H1 (cell line): ENCODE measurements around the gene LHPP. TPM values are rescaled to one million over a fixed set of nuclear protein-coding genes. Genes with fewer than 3 reads are reported as not detected.

ENCODE experiments used
- CTCF ChIA-PET: fragments of 300-600 bp; sonication (Branson Sonifier 250); formaldehyde crosslinking; loops from one replicate; lab custom pipeline; 2021; ENCODE audit not compliant: partially characterized antibody; lab: Charles Lee
- POLR2A ChIA-PET: fragments of 300-600 bp; sonication (Branson Sonifier 250); formaldehyde crosslinking; loops from one replicate; lab custom pipeline; 2021; ENCODE audit warnings: inconsistent platforms; ENCODE audit not compliant: partially characterized antibody; lab: Charles Lee
- DNase-seq, 2 experiments: peaks; one replicate each; pipeline versions ENCODE4 v3.0.0 to v3.0.0-alpha.2; 2010 to 2022; ENCODE audit warnings: low spot score in 2 of 2, low read depth in 1 of 2, mixed read lengths in 1 of 2
- FAIRE-seq: peaks from 2 replicates; lab custom pipeline; 2011; peaks lifted over from hg19 to GRCh38; lab: Jason Lieb, UNC
- H2AFZ ChIP-seq: 2 replicates; pipeline ENCODE4 v1.8.1; 2012; ENCODE audit warnings: low read length, inconsistent platforms
- H2AK5ac ChIP-seq: 2 replicates; pipeline ENCODE4 v1.6.1; 2013; ENCODE audit warnings: low read depth, low read length
- H2BK120ac ChIP-seq: replicated peaks from 2 replicates; pipeline ENCODE3; 2013; ENCODE audit warnings: low read depth, low read length, inconsistent platforms
- H2BK12ac ChIP-seq: 2 replicates; pipeline ENCODE4 v1.6.1; 2013; ENCODE audit warnings: low read depth, low read length
- H2BK15ac ChIP-seq: 2 replicates; pipeline ENCODE4 v1.6.1; 2013; ENCODE audit warnings: low read length
- H2BK20ac ChIP-seq: 2 replicates; pipeline ENCODE4 v1.6.1; 2013; ENCODE audit warnings: low read length
- H2BK5ac ChIP-seq: 2 replicates; pipeline ENCODE4 v1.6.1; 2013; ENCODE audit warnings: low read depth, low read length
- H3K14ac ChIP-seq: 2 replicates; pipeline ENCODE4 v1.6.1; 2013; ENCODE audit warnings: inconsistent platforms; ENCODE audit not compliant: insufficient read length
- H3K18ac ChIP-seq: 2 replicates; pipeline ENCODE4 v1.6.1; 2013; ENCODE audit warnings: low read length; ENCODE audit errors: extremely low read depth
- H3K23ac ChIP-seq: 2 replicates; pipeline ENCODE4 v1.6.1; 2013; ENCODE audit warnings: inconsistent platforms; ENCODE audit not compliant: insufficient read length
- H3K23me2 ChIP-seq: 2 replicates; pipeline ENCODE4 v1.6.1; 2013; ENCODE audit warnings: low read depth, low read length
- H3K27ac ChIP-seq: 2 replicates; pipeline ENCODE4 v1.6.1; 2011; ENCODE audit warnings: low read depth, low read length, inconsistent platforms
- H3K27me3 ChIP-seq, 4 experiments: replicated peaks in 1 of 4; 1 replicate in 1 of 4; 2 replicates in 3 of 4; pipeline versions ENCODE4 v1.6.1 to v1.8.1; 2011 to 2013; ENCODE audit warnings: low read length in 3 of 4, mild to moderate bottlenecking in 3 of 4, inconsistent platforms in 2 of 4, mixed read lengths in 2 of 4, moderate library complexity in 1 of 4; ENCODE audit not compliant: control insufficient read depth in 3 of 4, insufficient read depth in 3 of 4; ENCODE audit errors: extremely low read depth in 1 of 4
- H3K36me3 ChIP-seq, 4 experiments: 2 replicates each; pipeline versions ENCODE4 v1.6.1 to v1.8.1; 2011 to 2013; ENCODE audit warnings: mild to moderate bottlenecking in 4 of 4, low read length in 3 of 4, moderate library complexity in 2 of 4, control low read depth in 1 of 4, inconsistent platforms in 1 of 4; ENCODE audit not compliant: insufficient read depth in 4 of 4, control insufficient read depth in 2 of 4
- H3K4ac ChIP-seq: replicated peaks from 2 replicates; pipeline ENCODE3; 2013; ENCODE audit warnings: low read length, low read depth, mixed read lengths, inconsistent platforms; ENCODE audit not compliant: insufficient read length
- H3K4me1 ChIP-seq, 4 experiments: replicated peaks in 1 of 4; 1 replicate in 1 of 4; 2 replicates in 3 of 4; pipeline versions ENCODE4 v1.6.1 to v1.8.1; 2011 to 2013; ENCODE audit warnings: low read length in 3 of 4, inconsistent platforms in 2 of 4, mixed read lengths in 1 of 4; ENCODE audit not compliant: insufficient read depth in 4 of 4, control insufficient read depth in 3 of 4
- H3K4me2 ChIP-seq, 2 experiments: 2 replicates each; pipeline versions ENCODE4 v1.6.1 to v1.8.1; 2011 to 2013; ENCODE audit warnings: low read depth in 2 of 2, low read length in 2 of 2, control low read depth in 1 of 2, inconsistent platforms in 1 of 2, mild to moderate bottlenecking in 1 of 2; ENCODE audit not compliant: insufficient read depth in 1 of 2
- H3K4me3 ChIP-seq, 4 experiments: fragments of 200-600, 300-600 bp in 1 of 4; sonication (generic), shearing (Covaris generic), sonication (Bioruptor Twin) in 1 of 4; 2 replicates each; pipeline versions ENCODE4 v1.5.1 to v1.8.1; 2011 to 2016; ENCODE audit warnings: low read length in 4 of 4, low read depth in 3 of 4, control low read depth in 2 of 4, inconsistent platforms in 2 of 4, mild to moderate bottlenecking in 2 of 4, mixed read lengths in 1 of 4, moderate library complexity in 1 of 4; ENCODE audit not compliant: insufficient read depth in 2 of 4; ENCODE audit errors: extremely low read depth in 1 of 4
- H3K56ac ChIP-seq: replicated peaks from 2 replicates; pipeline ENCODE3; 2013; ENCODE audit warnings: low read depth, mild to moderate bottlenecking, mixed read lengths, low read length, inconsistent platforms; ENCODE audit not compliant: insufficient read length
- H3K79me1 ChIP-seq: 2 replicates; pipeline ENCODE4 v1.6.1; 2013; ENCODE audit warnings: low read depth, low read length, control low read depth
- H3K79me2 ChIP-seq, 2 experiments: 2 replicates each; pipeline versions ENCODE4 v1.6.1 to v1.8.1; 2012 to 2013; ENCODE audit warnings: low read length in 2 of 2, mild to moderate bottlenecking in 2 of 2, inconsistent platforms in 1 of 2; ENCODE audit not compliant: insufficient read depth in 2 of 2, control insufficient read depth in 1 of 2
- H3K9ac ChIP-seq, 4 experiments: replicated peaks in 1 of 4; 1 replicate in 1 of 4; 2 replicates in 3 of 4; pipeline versions ENCODE4 v1.6.1 to v1.8.1; 2011 to 2013; ENCODE audit warnings: low read depth in 3 of 4, low read length in 3 of 4, control low read depth in 2 of 4, mild to moderate bottlenecking in 2 of 4, moderate library complexity in 2 of 4, inconsistent platforms in 1 of 4; ENCODE audit errors: extremely low read depth in 1 of 4
- H3K9me3 ChIP-seq, 2 experiments: 2 replicates each; pipeline versions ENCODE4 v1.6.1 to v1.8.1; 2012 to 2013; ENCODE audit warnings: mild to moderate bottlenecking in 2 of 2, moderate library complexity in 2 of 2, control low read depth in 1 of 2, inconsistent platforms in 1 of 2, low read depth in 1 of 2, low read length in 1 of 2, mixed read lengths in 1 of 2; ENCODE audit not compliant: insufficient read depth in 2 of 2
- H4K20me1 ChIP-seq, 2 experiments: replicated peaks in 1 of 2; 2 replicates each; pipeline versions ENCODE3 to v1.8.1; 2011 to 2013; ENCODE audit warnings: inconsistent platforms in 2 of 2, low read length in 2 of 2, mild to moderate bottlenecking in 1 of 2; ENCODE audit not compliant: insufficient read depth in 2 of 2, control insufficient read depth in 1 of 2
- H4K5ac ChIP-seq: 2 replicates; pipeline ENCODE4 v1.6.1; 2013; ENCODE audit warnings: low read length, low read depth, mixed read lengths, inconsistent platforms; ENCODE audit not compliant: insufficient read length
- H4K8ac ChIP-seq: 2 replicates; pipeline ENCODE4 v1.8.0; 2013; ENCODE audit warnings: mild to moderate bottlenecking, moderate library complexity, low read length, inconsistent platforms; ENCODE audit not compliant: insufficient read depth; ENCODE audit errors: extremely low read depth
- H4K91ac ChIP-seq: replicated peaks from 2 replicates; pipeline ENCODE3; 2013; ENCODE audit warnings: low read length, mixed read lengths, inconsistent platforms; ENCODE audit not compliant: insufficient read length
- BRCA1 ChIP-seq: IDR thresholded peaks from 2 replicates; pipeline ENCODE4 v1.6.1; 2012; ENCODE audit warnings: low read depth, low read length, improper control_type of control experiment
- CBX5 ChIP-seq: fragments of 300-800, 300-1000 bp; sonication (generic); IDR thresholded peaks from 2 replicates; pipeline ENCODE4 v1.7.1; 2016; ENCODE audit warnings: antibody characterized with exemption, low read length, low read depth
- CHD2 ChIP-seq: IDR thresholded peaks from 2 replicates; pipeline ENCODE4 v1.6.1; 2012; ENCODE audit warnings: low read length, improper control_type of control experiment
- EGR1 ChIP-seq: IDR thresholded peaks from 2 replicates; pipeline ENCODE4 v1.6.1; 2011; ENCODE audit warnings: low read depth, low read length, borderline replicate concordance
- EZH2 ChIP-seq: fragments of 200-600 bp; sonication (generic); IDR thresholded peaks from 2 replicates; pipeline ENCODE4 v1.7.1; 2012; ENCODE audit warnings: low read depth, mild to moderate bottlenecking, moderate library complexity, low read length, inconsistent platforms; ENCODE audit not compliant: severe bottlenecking
- JUND ChIP-seq: IDR thresholded peaks from 2 replicates; pipeline ENCODE4 v1.6.1; 2011; ENCODE audit warnings: mild to moderate bottlenecking, improper control_type of control experiment, low read length
- KDM1A ChIP-seq: fragments of 200-600, 300-600 bp; sonication (generic); IDR thresholded peaks from 2 replicates; pipeline ENCODE4 v1.7.1; 2016; ENCODE audit warnings: mild to moderate bottlenecking, low read length, borderline replicate concordance
- RXRA ChIP-seq: IDR thresholded peaks from 2 replicates; pipeline ENCODE4 v1.6.1; 2011; ENCODE audit warnings: low read depth, mild to moderate bottlenecking, low read length, moderate library complexity; ENCODE audit not compliant: insufficient read depth
- SP2 ChIP-seq: IDR thresholded peaks from 2 replicates; pipeline ENCODE4 v1.6.1; 2012; ENCODE audit warnings: mild to moderate bottlenecking, low read length, inconsistent platforms
- SUZ12 ChIP-seq: fragments of 200-600 bp; sonication (generic); IDR thresholded peaks from 2 replicates; pipeline ENCODE4 v1.6.1; 2012; ENCODE audit warnings: mild to moderate bottlenecking, inconsistent platforms, low read length, moderate library complexity, mixed read lengths
- TAF1 ChIP-seq: IDR thresholded peaks from 2 replicates; pipeline ENCODE4 v1.6.1; 2011; ENCODE audit warnings: mild to moderate bottlenecking, low read depth, low read length
- TBP ChIP-seq: IDR thresholded peaks from 2 replicates; pipeline ENCODE4 v1.6.1; 2011; ENCODE audit warnings: low read depth, low read length, improper control_type of control experiment
- TEAD4 ChIP-seq: IDR thresholded peaks from 2 replicates; pipeline ENCODE4 v1.6.1; 2012; ENCODE audit warnings: low read depth, low read length, inconsistent platforms, mixed read lengths
- ZNF274 ChIP-seq: IDR thresholded peaks from 2 replicates; pipeline ENCODE4 v1.7.0; 2012; ENCODE audit warnings: low read length, borderline replicate concordance; ENCODE audit errors: extremely low read depth
- WGBS, 2 experiments: shearing (Covaris generic) in 1 of 2; methylation state at CpG; one replicate each; pipeline versions ENCODE4 v1.1.6 to v1.1.7; 2013 to 2015; ENCODE audit warnings: low lambda C conversion rate in 2 of 2, mixed read lengths in 2 of 2, inconsistent platforms in 1 of 2, low coverage in 1 of 2, missing lambda C conversion rate in 1 of 2; ENCODE audit not compliant: insufficient replicate concordance in 2 of 2, insufficient coverage in 1 of 2, insufficient read length in 1 of 2; ENCODE audit errors: extremely low coverage in 1 of 2, missing lambda C conversion rate in 1 of 2; 5-methylcytosine and 5-hydroxymethylcytosine counted together
- polyA plus RNA-seq, 7 experiments: library from polyadenylated mRNA; depleted of rRNA in 3 of 7; stranded (reverse) in 5 of 7; unstranded in 2 of 7; fragments of >200 nt in 5 of 7; fragments of 200-250 nt in 2 of 7; gene quantifications; 1 replicate in 5 of 7; 2 replicates in 1 of 7; 4 replicates in 1 of 7; pipeline versions ENCODE4 v1.2.1 to v1.2.3, GENCODE V29; 2011 to 2013; ENCODE audit warnings: missing spikeins in 2 of 7, mixed read lengths in 2 of 7
- total RNA-seq: library from RNA; stranded (reverse); fragmentation: NEBNext Ultra II Directional; extraction: Animal tissue kit (Norgen Biotek cat#: 25700); gene quantifications from 2 replicates; pipeline ENCODE4 v1.2.1, GENCODE V29; 2021

The LHPP gene
- total and polyA plus RNA-seq, 2 of the 8 experiments (the other 6 are each of a cell fraction or from before 2014, with no cell fraction given), result 26.0 to 45.0 TPM

- no peak overlapping the region for H3K14ac ChIP-seq
- H3K27ac ChIP-seq, result no peak overlapping the region
- no peaks in the 10 kb centered on the region for H3K79me1 ChIP-seq
- no peak overlapping the region for H3K9ac ChIP-seq
- H2AFZ ChIP-seq, result no peak overlapping the region
- H2BK20ac ChIP-seq, result no peak overlapping the region
- no peak overlapping the region for H2AK5ac ChIP-seq
- no peaks in the 10 kb centered on the region for H4K20me1 ChIP-seq
- no peak overlapping the region for H2BK5ac ChIP-seq
- H3K36me3 ChIP-seq, result no peaks in the 10 kb centered on the region
- no peak overlapping the region for H3K23ac ChIP-seq
- H2BK15ac ChIP-seq, result no peak overlapping the region
- no peak overlapping the region for H2BK120ac ChIP-seq
- POLR2A ChIA-PET, result interaction anchor here (0.6 to 1.8 kb wide), 4 partner anchors 9 to 474 kb away, joined by 4 to 7 read pairs (median 4); no protein-coding TSS in a partner anchor
- H3K23me2 ChIP-seq, result no peaks in the 10 kb centered on the region
- H3K4me3 ChIP-seq, result no peak overlapping the region
- CTCF ChIA-PET, result interaction anchor here (1.6 to 38.0 kb wide), 4 partner anchors 8 to 200 kb away, joined by 6 to 681 read pairs (median 346); no protein-coding TSS in a partner anchor
- H4K5ac ChIP-seq, result no peak overlapping the region
- 90% methylated on average over 18 of the region's 23 CpGs; no CpG with 5 or more reads in 1 of the 2 experiments for WGBS, 2 experiments
- H4K8ac ChIP-seq, result 0 out of 2 replicates have a peak overlapping the region, but pooled peaks have one; percentile 11
- H3K4ac ChIP-seq, result no peak overlapping the region
- no peak overlapping the region for H3K4me2 ChIP-seq
- no peak overlapping the region for H3K56ac ChIP-seq
- H3K9me3 ChIP-seq, result no peaks in the 10 kb centered on the region
- no peaks in the 10 kb centered on the region for H3K27me3 ChIP-seq
- H3K4me1 ChIP-seq, result peaks cover 0 to 2% (median 0%) of the 10 kb centered on the region in 4 experiments; a peak in 2 of 7 replicates
- no peak overlapping the region for H4K91ac ChIP-seq
- H2BK12ac ChIP-seq, result no peak overlapping the region
- no peaks in the 10 kb centered on the region for H3K79me2 ChIP-seq
- no peak for FAIRE-seq
- no peak overlapping the region for H3K18ac ChIP-seq
- DNase-seq, result no peak
- TF ChIP-seq EGR1 (no peak), SP2 (no peak), TBP (no peak), JUND (no peak), EZH2 (no peak), SUZ12 (no peak), TEAD4 (no peak), BRCA1 (no peak), KDM1A (no peak), ZNF274 (no peak), RXRA (no peak), CHD2 (no peak), TAF1 (no peak), CBX5 (no peak)
These were observed 83.9 kb downstream of the LHPP start for GRCh38 chr10:124545351-124546054.
